HK-2 (cell line): ENCODE results near the gene PACS1.

Experiments used
- DNase-seq: peaks from one replicate; pipeline ENCODE4 v3.0.0-alpha.2; 2018; ENCODE audit not compliant: unreplicated experiment

Gene PACS1

GRCh38 chr11:66290330-66290621 is 220.2 kb downstream of the PACS1 start:
- DNase-seq, result no peak

GRCh38 chr11:66291303-66291705 is 221.2 kb downstream of the PACS1 start:
- DNase-seq, result no peak

GRCh38 chr11:66291706-66292542 is 221.9 kb downstream of the PACS1 start, which contains the start of gene TMEM151A:
Gene TMEM151A, plus strand, starts transcription at chr11:66291894. Its CDS starts 120 bp downstream, at chr11:66292014.
- no peak for DNase-seq

GRCh38 chr11:66292543-66293332 is 222.7 kb downstream of the PACS1 start:
- no peak for DNase-seq

GRCh38 chr11:66293352-66293751 is 223.3 kb downstream of the PACS1 start:
- no peak for DNase-seq

GRCh38 chr11:66293777-66294625 is 223.9 kb downstream of the PACS1 start:
- no peak for DNase-seq
